NK-92 treated with Interleukin-12 subunit alpha and Interleukin-12 subunit beta, amount 100 ng/mL, for 24 hours (cell line): ENCODE measurements around the gene TCEA3.

Source experiments
- DNase-seq: peaks from one replicate; lab custom pipeline; 2025; lab: John Stamatoyannopoulos, UW

TCEA3 gene

DNA sequence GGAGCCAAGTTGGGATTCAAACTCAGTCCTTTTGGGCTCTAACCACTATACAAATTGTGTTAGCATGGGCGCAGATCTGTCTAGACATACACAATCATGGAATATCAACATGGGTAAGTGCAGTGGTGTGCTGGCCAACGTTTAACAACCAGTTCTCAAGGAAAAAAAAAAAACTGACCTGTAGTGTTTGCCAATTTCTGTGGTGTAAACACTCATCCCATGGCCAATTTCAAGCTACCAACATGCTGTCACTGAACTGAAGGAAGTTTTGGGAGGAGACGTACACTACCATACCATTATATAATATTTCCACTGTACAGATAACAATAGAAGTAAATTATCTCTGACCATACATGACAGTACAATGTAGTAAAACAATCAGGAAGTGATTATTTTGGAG lies 3.2 kb downstream of the TCEA3 start:
- DNase-seq = no peak

DNA sequence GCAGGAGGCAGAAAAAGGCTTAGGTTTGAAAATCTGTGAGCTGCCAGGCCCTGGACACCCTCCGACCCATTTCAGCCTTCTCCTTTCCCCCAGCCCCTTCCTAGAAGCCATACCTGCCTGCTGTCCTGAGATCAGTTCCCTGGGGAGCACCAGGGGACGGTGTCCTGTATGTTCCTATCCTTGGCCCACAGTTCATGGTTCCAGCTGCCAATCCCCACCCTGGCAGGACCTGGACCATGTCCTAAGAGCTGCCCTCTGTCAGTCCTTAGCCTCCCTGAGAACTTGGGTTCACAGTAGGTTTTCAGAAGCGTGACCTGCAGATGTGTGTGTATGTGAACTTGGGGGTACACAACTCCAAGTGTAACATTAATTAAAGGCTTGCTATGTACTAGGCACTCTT lies 3.8 kb downstream of the TCEA3 start:
- DNase-seq = no peak

DNA sequence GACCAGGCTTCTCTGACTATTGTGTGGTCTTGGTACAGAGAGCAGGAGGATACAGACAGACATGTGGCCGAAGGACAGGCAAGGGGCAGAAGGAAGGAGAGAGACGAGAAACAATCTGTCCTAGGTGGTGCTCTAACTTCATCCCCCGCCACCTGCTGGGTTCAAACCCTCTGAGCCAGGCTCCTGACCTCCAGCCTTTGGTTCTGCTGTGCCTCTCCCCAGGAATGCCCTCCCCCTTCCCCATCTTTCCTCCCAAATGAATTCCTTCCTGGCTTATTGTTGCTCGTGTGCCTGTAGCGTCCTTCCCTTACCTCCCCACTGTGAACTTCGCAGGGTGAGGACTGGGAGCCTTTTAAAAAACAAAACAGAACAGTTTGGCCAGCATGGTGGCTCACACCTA lies 5.4 kb downstream of the TCEA3 start:
- no peak for DNase-seq

DNA sequence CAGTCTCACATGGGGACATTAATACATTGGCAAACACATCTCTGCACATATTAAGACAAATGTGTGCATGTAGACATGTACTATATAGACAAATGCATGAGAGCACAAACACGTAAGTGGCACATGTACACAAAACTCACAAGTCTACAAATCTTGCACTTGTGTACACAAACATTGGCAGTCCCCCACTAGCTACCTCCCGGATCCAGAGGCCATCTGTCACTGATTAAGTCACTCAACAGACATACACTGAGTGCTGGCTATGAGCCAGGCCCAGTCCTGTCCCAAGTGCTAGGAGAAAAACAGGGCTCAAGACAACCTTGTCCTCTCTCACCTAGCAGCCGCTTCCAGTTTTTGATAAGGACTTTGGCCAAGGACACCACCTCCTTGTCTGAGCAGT lies 7.0 kb downstream of the TCEA3 start:
- no peak for DNase-seq

DNA sequence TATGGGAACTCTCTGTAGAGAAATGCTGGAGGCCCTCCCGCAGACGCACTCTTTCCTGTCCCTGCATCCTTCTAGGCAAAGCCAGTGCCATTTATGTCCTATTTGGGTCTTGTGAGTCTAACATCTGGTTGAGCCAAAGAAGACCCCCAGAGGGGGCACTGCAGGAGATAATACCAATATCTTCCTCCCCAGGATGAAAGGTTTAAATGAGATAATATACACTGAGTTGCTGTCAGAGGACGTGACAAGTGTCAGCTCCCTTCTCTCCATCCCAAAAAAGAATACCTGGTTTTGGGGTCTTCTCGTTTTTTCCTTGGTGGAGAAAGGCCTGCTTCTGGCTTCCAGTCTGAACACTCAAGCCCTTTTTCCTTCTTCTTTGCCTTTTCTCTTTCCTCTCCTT lies 7.6 kb downstream of the TCEA3 start:
- DNase-seq = no peak

DNA sequence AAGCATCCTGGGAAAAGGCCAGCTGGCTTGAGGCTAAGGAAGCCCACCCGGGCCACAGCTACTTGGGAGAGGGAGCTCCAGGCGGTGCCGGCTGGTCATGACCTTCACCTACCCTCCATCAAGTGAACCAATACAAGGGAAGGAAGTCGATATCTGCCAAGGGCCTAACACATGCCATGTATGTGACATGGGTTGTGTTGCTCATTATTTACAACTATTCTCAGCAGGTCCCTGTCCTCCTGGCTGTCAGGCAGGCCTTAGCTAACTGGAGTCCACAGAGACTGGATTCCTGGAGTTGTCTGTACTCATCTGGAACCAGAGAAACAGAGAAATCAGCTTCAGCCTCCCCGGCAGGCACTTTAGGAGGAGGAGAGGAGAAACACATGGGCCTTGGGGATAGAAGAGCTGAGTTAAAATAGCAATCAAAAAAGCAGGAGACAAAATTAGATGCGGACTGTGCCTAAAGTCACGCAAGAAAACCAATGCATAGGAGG lies 15.7 kb downstream of the TCEA3 start:
- no peak for DNase-seq

DNA sequence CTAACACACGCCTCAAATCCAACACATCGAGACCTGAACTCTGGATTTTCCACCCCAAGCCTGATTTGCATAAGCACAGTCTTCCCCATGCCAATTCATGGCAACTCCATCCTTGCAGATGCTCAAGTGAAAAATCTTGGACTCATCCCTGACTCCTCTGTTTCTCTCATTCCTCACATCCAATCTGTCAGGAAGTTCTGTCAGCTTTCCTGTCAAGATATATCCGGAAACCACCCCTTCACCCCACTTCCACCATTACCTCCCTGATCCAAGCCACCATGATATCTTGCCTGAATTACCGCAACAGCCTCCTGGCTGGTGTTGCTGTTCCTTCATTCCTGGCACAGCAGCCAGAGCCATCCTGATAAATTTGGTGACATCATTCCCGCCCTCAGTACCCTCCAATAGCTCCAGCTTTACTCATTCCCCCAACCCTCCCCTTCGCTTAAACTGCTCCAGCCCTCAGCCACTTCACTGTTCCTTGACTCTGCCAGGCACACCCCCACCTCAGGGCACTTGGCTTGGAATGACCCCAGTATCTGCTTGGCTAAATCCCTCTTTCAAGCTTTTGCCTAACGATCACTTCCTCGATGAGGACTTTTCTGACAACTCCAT lies 17.4 kb downstream of the TCEA3 start:
- no peak for DNase-seq

DNA sequence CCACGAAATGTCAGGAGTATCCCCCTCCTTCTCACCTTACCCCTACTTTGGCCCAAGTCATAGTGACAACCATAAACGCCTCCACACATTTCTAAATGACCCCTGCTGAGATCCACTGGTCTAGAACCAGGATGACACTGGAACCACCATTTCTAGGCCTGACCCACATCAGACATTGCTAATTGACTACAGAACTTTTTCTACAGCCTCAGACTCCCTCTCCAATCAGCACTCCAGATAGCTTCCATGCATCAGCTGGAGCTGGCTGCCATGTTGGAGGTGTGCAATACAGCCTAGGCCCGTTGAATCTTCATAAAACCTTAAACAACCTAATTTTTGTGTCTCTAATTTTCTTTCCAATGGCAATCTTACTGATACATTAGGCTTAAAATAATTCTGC lies 18.6 kb downstream of the TCEA3 start:
- DNase-seq = no peak

DNA sequence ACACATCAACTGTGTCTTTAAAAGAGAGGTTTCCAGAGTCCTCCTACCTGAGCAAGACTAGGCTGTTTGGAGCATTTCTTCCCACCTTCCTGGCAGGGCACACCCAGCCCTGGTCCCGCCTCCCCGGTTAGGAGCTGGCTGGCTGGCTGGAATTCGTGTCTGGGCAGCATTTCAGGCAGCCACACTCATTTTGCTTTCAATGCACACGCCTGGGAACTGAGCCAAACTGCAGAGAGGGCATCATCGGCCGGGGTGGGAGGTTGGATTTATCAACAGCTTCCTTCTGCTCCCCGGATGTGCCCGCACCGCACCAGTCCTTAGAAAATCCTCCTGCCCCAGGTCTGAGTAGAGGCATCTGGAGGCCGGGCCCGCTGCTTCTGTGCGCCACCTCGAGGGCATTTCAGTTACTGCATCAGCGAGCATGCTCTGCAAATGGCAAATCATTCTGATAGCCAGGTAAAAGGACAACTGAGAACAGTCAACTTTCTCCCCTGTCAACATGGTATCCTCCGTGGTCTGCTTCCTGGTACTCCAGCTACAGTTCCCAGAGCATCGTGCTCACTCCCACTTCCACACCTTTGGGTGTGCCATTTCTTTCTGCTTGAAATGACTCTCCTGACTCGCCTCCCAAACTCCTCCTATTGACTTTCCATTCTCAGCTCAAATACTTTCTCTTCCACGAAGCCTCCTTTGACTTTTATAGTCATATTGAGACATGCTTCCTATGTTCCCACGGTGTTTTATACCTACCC lies 20.6 kb downstream of the TCEA3 start:
- peak; percentile 59 for DNase-seq

DNA sequence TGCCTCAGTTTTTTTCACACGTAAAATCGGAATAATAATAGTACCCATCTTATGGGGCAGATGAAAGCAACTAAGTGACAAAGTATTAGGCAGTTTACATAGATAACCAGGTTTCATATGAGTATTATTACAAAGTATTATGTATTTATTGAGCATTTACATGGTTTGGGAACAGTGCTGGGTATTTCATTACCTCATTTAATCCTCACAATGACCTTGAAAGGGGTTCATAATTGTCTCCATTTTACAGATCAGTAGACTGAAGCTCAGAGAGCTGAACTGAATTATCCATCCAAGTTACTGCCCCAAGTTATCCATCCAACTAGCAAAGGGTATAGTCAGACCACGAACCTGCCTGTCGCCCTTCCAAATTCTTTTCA lies 21.2 kb downstream of the TCEA3 start:
- DNase-seq = no peak

DNA sequence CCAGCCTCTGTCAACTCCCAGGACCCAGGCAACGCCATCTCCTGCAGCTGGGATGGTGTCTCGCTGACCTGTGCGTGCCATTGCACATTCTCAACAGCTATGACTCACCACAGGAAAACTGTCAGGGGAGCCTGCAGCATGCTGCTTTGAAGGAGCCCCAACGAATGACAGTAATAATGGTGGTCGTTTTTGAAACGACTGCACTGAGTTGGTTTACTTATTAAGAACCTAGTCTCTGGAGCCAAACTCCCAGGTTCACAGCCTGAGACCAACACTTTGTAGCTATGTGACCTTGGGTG lies 21.6 kb downstream of the TCEA3 start:
- DNase-seq = no peak

DNA sequence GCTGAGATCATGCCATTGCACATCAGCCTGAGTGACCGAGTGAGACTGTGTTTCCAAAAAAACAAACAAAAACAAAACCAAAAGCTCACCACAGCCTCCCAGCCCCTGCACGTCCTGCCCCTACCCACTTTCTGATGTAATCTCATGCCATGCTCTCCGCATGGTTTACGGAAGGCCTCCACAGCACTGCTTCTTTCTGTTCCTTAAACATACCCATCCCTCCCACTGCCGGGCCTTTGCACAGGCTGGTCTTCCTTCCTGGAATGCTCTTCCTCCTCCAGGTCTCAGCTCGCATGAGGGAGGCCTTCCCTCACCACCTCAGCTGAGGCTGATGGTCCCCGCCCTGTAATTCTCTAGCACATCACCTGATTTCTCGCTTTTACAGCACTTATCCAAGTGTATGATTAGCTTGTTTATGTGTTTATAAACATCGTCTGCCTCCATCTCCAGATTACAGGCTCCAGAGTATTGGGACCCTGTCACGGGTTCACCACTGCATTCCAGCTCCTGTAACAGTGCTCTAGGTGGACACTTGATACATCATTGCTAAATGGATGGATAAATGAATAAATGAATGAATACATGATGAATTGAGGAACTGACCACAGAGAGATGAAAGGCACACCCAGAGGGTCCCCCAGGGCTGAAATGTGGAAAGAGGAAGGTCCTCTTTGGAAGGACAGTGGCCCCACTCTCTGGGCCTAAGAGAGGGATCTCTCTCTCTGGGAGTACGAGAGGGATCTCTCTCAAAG lies 22.1 kb downstream of the TCEA3 start:
- no peak for DNase-seq

DNA sequence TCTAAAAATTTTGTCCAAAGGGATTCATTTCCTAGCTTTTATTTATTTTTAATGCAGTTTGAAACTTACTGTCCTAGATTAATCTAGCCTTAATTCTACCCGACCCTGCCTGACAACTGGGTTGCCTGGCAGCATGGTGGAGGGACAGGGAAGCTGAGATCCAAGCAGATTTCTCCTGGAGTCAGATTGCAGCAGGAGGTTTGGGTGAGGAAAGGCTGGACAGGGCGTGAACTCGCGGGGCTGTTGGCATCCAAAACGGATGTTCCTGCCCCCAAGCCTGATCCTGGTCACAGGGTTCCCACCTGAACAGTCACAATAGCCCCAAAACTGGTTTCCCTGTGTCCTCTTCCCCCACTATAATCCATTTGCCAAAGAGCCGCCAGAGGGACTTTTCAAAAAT lies 23.2 kb downstream of the TCEA3 start:
- no peak for DNase-seq

DNA sequence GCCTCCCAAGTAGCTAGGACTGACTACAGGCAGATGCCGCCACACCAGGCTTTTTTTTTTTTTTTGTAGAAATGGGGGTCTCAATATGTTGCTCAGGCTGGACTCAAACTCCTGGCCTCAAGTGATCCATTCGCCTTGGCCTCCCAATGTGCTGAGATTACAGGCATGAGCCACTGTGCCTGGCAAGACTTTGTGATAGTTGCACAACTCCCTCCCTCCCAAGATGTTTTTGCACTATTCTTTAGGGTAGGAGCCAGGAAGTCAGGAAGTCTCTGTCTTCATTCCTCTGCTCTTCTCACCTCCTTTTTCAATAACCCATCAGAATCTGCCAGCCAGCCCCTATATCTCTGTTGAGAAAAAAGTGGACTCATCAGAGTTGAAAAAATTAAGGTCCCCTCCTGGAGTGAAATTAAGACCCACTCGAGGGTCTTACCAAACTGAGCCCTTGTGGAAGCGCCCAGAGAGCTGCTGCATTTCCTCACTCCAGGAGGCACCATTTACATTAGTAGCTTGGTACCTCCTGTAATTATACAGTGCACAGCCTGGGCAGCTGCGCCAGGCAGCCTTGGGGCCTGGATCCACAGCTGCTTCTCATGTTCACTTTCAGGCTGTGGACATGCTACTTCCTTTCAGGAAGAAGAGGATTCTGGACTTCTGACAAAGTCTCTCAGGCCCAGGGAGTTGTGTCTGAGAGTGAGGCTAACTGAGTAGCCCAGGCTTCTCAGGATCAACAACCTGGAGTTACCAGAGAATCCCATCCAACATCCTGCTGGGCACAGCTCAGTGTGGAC lies 24.0 kb downstream of the TCEA3 start:
- no peak for DNase-seq

DNA sequence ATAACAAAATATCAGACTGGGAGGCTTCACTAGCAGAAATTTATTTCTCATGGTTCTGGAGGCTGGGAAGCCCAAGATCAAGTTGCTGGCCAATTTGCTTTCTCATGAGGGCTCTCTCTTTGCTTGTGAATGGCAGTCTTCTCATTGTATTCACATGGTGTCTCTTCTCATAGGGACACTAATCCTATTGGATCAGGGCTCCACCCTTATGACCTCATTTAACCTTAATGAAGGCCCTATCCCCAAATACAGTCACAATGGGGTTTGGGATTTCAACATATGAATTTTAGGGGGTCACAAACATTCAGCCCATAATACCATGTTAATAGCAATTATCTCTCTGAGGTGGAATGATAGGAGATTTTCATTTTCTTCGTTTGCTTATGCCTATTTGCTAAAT lies 25.3 kb downstream of the TCEA3 start:
- no peak for DNase-seq

DNA sequence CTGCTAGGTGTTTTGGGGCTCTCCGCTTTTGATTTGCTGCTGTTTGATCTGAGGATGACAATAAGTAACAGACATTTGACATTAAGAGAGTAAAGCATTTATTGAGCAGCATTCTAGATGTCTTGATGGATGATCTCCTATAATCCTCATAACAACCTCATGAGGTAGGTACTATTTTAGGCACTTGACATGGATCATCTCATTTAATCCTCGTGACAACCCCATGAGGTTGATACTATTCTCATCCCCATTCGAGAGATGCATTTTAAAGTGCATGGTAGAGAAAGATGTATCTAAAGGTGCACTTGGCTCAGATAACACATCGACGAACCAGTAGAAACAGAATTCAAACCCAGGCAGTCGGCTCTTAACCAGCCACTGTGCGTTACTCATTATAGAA lies 26.6 kb downstream of the TCEA3 start:
- DNase-seq = no peak

DNA sequence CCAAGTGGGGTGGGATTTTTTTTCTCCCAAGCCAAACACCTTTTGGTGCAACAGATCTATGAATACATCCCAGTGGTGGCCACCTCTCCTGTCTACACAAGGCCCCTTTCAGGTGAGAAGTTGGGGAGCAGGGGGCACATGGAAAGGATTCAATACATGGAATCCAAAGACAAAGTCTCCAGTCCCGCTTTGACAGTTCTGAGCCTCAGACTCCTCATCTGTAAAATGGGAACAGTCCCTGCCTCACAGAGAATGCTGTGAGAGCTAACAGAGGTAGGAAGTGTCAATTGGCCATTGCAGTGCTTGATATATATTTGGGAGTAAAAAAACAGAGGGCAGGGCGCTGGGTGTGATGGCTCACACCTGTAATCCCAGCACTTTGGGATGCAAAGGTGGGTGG lies 28.2 kb downstream of the TCEA3 start:
- DNase-seq = no peak

DNA sequence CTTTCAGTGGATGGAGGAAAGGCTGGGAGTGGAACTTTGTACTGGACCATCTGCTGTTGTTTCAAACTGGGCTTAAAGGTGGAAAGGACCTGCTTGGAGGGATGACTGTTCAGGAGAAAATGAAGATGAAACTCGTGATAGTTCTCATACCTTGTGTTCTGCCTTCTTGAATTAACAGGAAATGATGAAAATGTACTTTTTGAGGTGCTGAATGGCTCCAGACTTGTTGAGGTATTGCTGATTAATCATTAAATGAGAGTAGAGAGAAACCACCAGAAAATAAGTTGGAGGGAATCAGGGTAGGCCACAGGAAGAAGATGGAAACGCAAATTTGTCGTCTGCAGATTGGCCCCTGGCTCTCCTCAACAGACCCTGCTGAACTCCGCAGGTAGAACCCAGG lies 28.7 kb downstream of the TCEA3 start:
- DNase-seq = no peak

DNA sequence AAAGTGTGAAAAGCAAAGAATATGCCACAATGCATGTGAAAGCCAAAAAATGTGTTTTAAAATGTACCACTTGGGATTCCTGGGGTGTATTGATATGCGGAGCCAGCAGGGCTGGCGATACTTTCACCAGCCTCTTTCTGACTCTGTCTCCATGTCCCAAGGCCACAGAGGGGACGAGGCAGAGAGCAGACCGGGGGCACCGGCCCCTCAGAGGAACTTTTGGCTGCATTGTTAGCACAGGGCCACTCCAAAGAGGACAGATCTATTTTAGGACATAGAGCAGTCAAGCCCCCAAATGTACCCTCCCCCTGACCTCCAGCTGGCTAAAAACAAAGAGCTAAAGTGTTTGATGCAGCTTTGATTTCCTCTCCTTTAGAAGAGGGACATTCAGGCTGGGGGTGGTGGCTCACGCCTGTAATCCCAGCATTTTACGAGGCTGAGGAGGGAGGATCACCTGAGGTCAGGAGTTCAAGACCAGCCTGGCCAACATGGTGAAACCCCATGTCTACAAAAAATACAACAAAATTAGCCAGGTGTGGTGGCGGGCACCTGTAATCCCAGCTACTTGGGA lies 29.3 kb downstream of the TCEA3 start:
- DNase-seq = no peak

DNA sequence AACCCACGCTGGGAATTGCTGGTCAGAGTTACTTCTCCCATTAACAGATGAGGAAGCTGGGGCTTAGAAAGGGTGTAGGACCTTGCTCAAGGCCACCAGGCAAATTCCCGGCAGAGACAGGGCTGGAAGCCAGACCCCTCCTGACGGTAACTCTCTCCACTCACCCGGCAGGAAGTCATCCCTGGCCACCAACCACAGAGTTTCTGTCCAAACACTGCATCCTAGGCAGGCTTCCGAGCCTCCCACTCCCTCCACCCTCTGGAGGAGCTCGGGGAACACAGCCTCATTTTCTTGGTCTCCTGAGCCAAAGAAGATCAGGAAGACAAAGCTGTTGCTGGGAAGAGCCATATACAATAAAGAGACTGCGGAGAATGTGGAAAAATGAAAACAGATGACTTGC lies 29.9 kb downstream of the TCEA3 start:
- no peak for DNase-seq

DNA sequence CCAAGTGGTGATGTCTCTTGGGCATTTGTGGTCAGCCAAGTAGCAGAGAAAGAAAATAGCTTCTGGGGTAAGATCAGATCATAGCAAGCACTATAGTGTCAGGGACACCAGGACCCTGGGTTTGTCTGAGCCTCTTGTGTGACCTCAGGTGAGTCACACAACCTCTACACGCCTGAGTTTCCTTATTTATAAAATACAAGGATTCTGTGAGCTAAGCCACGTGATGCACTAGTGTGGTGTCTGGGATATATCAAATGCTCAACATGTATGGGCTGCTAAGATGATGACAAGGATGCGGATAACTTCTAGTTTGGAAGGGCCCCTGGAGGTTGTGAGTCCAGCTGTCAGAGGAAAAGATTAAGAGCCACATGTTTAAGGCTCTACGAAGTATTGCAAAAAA lies 30.4 kb downstream of the TCEA3 start:
- DNase-seq = no peak

DNA sequence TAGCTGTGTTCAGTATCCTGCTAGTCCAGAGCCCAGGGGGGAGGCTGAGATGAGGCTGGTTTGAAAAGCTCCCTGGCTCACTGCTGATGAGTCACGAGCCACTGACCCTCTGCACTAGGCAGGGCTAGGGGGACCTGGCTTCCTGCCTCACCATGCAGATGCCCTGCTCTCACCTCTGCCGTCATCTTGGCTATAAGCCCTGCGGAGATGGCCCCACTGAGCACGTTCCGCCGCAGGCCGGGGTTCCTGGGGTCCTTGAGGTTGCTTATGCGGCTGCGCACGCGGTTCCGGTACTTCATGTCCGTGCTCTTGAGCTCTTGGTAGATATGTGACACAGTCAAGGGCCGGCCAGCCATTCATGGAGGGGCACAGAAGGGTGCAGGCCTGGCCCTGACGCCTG lies 30.8 kb downstream of the TCEA3 start:
- DNase-seq = no peak
